Germinal center (tissue), 1 donor: ENCODE measurements around the gene CLN5.
A peak's percentile ranks its signal among the peaks of the same experiment; 100 is the strongest.

Experiments used
- DNase-seq: peaks from one replicate; pipeline ENCODE4 v3.0.0; 2012; ENCODE audit warnings: mixed read lengths, low spot score

The CLN5 gene

DNA sequence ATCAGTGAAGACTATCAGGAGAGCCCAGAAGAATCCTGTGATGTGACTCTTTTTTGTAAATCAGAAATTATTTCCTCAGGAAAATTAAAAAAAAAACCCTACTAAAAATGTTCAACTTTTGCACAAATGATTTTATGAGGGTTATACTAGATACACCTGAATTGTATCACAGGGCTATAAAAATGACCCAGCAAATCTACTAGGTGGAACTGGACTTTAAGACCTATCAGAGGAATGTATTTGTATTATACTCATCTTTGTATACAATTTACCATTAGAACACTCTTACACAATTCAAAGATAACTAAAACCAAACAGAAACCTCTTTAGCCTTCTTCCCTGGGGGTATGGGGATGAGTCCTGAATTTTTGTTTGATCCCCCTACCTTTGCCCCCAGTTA, 27.9 kb downstream of the CLN5 start:
- DNase-seq, result no peak

DNA sequence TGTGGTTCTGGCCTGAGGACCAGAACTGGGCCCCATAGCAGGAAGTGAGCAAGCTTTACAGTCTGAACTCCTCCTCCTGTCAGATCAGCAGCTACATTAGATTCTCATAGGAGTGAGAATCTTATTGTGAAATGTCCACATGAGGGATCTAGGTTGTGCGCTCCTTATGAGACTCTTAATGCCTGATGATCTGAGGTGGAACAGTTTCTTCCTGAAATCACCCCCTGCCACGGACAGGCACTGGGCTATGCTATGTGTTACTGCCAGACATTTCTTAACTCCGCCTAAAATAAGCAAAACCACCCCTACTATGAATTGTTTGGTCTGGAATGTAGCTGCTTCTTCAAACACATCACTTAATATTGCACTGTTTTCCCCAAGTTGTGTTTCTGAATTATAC, 30.5 kb downstream of the CLN5 start:
- no peak for DNase-seq

DNA sequence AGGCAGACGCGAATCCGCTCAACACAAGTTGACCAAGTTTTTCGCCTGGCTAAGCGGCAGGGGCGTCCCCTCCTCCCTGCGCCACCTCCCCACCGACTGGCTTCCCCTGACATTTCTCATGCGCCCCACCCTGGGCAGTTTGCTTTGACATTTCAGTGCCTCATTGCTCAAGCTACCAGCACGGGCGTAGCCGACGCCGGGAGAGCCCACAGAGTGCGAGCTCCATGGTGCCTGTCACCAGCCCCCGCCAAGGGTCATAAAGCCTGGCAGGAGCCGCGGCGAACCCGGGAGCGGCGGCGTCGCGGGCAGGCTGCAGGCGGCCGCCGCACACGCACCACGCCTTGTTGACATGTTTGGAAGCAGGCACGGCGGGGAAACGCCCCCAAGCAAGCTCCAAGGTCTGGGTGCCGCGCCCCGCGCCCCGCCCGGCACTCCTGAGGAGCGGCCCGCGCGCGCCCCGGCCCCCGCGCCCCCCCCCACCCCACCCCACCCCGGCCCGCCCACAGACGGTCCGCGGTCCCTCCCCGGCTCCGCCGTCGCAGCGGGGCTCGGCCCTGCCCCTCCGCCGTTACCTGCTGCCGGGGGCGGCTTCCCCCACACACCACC, 34.5 kb downstream of the CLN5 start:
- peak; percentile 77 for DNase-seq

DNA sequence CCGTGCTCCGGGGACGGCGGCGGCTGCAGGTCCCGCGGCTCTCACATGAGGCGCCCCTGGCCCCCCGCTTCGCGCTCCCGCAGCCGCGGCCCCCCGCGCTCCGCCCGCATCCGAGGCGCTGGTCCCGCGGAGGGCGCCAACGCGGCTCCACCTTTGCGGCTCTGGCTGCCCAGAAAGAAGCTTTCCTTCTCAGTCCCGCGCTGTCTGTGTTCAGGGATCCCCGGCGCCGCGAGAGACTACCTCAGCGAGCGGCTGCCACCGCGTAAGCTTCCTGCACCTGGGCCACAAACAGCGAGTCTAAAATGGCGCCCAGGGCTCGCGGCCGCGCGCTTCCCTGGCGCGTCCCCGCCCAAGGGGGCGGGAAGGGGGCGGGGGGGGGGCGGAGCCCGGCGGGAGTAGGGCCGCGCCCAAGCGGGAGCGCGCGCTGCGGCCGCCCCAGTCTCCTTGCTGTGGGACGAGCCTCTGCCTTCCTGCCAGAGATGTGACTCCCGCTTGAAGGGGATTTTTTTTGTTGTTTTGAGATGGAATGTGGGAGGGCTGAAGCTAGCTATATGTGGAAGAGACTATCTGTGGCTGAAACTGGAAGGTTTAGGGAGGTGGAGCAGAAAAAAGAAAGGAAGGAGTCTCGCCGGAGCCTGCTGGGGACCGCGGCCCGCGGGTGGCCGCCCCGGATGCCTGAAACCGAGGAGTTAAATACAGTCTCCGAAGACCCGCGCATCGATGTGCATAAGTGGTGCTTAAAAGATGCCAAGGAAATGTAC, 35.2 kb downstream of the CLN5 start, which contains the start of gene FBXL3:
Gene FBXL3, minus strand, starts transcription at position 299 of the 761 bp plus-strand sequence. CDS start 5,299 bp downstream, outside the sequence.
- peak; percentile 93 for DNase-seq

DNA sequence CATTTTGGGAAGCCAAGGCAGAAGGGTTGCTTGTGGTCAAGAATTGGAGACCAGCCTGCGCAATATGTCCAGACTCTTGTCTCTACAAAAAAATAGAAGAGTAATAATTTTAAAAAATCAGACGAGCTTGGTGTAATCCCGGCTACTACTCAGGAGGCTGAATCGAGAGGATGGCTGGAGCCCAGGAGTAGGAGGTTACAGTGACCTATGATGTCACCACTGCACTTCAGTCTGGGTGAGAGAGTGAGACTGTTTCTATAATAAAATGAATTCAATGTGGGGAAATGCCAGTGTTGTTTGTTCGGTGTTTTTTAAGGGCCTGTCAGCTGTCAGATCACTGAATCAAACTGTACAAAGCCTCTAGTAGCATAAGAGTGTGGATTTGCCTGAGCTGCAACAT, 36.3 kb downstream of the CLN5 start:
- DNase-seq, result no peak

DNA sequence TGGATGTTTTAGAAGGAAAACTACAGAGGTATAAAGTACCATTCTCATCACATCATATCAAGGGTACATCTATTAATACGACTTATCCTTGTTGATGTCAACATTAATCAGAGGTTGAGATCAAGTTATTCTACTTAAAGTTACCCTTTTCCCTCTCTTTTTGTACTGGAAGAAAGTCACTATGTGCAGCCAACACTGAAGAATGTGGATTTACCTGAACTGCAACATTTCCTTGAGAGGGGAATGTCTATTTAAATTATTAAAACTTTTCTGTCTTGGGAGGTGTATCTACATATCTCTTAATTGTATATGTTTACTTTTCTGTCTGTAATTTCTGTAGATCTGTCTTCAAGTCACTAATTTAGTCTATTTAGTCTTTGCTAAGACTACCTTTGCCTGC, 37.6 kb downstream of the CLN5 start:
- no peak for DNase-seq

DNA sequence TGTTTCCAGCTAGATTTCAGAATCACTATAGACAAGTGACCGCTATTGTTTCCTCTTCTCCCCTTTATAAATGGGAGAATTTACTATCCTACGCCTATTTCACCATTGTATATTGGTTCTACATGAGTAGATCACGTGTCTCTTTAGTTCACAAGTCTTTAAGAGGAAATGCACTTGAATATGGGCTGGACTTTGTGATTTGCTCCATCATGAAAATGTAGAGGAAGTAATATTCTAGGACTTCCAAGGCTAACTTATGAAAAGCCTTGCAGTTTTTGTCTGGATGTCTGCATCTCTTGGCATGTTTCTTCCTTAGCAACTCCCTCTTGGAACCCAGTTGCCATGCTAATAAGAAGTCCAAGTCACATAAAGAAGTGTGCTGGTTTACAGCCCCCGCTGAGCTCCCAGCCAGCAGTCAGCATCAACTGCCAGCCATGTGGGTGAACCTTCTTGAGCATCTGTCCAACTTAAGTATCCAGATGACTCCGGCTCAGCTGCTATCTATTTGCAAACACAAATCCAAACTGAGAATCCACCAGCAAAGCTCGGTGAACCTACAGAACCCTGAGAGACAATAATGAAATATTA, 39.9 kb downstream of the CLN5 start:
- no peak for DNase-seq

DNA sequence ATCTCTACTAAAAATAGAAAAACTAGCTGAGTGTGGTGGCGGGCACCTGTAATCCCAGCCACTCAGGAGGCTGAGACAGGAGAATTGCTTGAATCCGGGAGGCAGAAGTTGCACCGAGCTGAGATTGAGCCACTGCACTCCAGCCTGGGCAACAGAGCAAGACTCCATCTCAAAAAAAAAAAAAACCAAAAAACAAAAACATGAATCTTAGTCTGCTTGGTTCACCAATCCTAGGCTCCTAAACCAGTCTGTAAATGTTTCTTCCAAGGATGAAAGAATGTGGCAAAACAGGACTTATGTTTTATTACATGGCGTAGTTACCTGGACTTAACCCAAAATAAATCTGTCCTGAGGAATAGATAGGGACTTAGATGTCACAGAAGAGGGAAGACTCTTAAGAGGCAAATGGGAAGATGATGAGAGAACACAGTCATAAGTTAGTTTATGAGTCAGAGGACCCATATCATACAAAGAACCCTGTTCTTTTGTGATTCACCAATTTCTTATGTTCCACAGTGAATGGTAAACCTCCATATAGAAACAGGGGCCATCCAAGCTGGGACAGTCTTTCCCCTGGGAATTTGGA, 41.9 kb downstream of the CLN5 start:
- DNase-seq, result no peak

DNA sequence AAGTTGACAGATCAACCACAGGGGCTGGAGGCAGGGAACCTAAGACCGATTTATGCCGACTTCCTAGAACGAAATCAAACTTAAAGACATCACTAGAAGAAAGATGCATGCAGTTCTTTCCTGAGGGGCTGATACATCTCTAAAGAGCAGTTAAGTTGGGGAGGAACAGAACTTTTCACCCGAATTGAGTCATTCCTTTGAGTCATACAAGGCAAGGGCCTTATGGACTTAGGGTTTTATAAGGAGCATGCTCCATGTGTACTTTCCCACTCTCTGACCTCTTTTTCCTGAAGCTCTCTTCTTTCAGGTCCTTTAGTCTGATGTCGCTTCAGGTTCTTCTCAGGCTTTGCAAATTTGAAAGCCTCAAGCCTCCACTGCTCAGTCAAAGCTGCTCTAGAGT, 43.0 kb downstream of the CLN5 start:
- DNase-seq, result no peak

DNA sequence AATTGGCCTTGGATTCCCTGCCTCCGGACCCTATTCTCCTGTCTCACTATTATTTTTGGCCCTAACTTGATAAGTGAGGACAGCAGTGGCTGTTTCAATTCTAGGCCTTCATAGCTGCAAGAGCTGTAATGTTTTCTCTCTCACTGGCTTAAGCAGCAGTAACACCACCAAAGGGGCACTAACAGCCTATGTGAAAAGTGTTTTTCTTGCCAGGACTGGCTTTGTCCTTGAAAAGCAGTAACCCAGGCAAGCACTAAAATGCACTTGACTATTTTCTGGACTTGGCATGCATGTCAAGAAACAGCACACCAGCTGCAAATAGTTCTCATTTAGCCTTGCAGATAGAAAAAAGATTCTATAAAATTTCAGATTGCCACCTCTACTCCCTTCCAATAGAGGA, 44.4 kb downstream of the CLN5 start:
- DNase-seq, result no peak

DNA sequence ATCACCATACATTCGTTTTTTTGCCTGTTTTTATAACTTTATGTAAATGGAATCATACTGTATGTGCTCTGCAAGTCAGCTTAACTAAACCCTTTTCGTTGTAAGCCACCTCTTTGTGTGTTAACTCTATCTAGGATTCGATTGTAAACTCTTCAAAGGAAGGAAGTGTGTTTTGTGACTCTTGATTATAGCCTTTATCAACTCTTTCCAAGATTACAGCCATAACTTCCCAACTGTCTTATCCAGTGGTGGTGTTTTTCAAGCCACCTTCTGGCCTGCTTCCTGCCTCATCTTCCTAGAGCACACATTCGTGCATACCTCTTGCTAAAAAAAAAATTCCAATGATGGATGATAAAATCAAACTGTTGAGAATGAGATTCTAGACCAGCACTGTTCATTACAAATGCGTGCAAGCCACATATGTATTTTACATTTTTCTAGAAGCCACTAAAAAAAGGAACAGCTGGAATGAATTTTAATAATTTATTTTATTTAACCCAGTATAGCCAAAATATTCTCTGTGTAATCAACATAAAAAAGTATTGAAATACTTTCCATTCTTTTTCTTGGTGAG, 47.1 kb downstream of the CLN5 start:
- no peak for DNase-seq

DNA sequence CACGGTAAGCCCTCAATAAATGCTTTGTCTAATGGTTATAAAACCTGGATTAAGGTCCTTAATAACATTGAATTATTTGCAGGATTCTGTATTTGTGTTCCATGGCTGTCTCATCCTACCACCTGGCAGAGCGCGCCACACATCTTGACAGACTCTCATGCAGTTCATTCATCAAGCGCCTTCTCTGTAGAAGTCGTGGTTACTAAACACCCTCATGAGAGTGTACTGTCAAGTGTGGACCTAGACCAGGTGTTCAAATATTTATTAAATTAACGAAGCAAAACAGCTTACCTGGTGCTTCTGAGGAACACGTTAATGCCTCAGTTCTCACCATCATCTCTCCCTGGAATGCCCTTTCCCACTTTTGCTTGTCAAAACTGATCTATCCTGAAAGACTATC, 48.2 kb downstream of the CLN5 start:
- no peak for DNase-seq

DNA sequence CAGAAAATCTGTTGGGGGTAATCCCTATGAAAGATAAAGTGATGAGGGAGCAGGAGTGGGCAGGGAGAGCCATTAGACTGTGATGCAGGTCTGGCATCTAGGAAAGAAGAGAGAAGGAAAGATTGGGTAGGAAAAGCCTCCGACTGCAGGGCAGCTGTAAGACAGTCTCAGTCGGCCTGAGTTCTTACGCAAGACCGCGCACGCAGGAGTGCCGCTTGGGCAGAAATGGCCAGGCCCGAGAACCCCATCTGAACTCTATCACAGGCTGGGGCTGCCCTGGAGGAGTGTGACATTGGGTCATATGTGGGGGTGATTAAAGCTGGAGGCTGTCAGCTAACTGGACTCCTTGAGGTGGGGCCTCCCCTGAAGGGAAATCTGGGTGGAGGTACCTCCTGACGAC, 49.0 kb downstream of the CLN5 start:
- DNase-seq, result no peak

DNA sequence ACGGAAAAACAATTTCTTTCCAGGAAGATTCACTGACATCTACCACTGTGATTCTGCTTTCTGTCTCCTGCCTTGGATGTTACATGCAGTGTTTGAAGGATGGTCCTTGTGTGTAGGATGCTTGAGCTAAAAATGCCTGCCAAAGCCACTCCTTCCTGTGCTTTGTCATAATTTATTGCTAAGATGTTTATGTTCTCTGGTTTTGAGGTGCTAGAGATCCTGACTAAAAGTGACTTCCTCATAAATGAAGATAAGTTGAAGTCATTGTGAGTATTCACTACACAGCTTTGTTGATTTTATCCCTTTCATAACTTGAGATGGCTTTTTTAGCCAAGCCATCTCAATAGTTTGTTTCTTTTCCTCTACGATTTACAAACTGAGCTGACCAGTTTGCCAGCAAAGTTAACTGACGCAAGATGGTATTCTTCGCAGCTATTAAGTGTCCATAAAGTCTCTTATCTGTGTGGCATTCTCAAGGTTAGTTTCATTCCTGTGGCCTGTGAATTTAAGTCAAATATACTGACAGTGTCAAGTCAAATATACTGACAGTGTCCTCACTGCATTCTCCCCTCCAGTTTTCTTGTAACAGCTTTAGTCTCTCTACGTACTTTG, 50.8 kb downstream of the CLN5 start:
- no peak for DNase-seq

DNA sequence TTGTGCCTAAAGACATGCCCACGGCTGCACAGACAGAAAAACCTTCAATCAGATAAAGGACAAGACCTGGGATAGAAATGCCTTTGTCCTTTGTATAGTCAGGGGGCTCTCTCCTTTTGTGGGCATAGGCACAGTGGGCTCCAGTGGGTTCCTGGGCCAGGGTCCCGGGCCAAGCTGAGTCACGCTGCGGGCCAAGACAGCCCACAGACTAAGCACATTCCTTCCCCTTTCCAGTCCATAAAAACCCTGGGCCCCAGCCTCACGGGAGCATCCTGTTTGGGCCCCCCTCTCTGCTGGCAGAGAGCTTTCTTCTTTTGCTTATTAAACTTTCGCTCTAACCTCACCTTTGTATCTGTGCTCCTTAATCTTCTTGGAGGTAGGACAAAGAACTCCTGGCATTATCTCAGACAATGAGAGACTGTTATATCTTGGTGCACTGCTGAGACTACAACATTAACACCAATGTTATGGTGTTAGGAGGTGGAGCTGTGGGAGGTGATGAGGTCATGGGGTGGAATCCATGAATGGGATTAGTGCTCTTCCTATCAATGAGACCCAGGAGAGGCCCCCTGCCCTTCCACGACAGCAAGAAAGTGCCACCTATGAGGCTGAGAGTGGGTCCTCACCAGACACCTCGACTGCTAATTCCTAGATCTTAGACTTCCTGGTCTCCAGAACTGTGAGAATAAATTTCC, 55.9 kb downstream of the CLN5 start:
- DNase-seq, result no peak

DNA sequence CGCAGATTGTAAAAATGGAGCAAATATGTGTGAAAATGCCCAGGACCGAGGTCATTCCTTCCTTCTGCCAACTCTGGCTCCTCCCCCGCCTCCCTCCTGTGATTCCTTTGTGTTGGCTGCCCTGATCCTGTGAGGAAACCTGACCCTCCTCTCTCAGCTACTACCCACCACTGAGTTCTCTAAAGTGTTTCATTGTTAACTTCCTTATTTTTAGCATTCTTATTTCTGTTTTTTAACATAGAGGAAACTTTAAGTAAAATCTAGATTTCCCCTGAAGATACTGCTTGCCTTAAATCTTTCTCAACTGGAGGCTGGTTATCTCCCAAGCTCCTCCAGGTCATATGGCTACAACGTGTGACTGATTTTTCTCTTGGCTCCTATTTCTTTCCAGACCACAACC, 56.8 kb downstream of the CLN5 start:
- DNase-seq, result no peak

DNA sequence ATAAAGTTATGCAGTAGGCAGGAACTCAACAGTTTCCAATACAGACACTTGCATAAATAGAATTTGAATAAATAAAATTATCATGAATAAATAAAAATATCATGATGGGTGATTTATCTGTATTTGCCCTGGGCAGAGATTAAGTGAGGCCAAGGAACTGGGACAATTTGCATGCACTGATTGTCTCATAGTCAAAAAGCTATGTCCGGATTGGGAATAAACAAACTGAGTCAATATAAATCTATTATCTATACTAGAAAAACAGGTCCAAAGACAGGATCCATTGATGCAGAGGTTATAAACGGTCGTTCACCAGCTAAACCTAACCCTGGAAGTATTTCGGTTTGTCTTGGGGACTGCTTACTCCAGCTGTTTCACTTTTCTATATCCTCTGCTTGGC, 61.3 kb downstream of the CLN5 start:
- no peak for DNase-seq
